H7 (cell line): ENCODE results near the gene UBAC1. TPM values are rescaled to one million over a fixed set of nuclear protein-coding genes. Genes with fewer than 3 reads are reported as not detected.

Experiments used
- DNase-seq: peaks from one replicate; pipeline ENCODE4 v3.0.0; 2012
- H3K27me3 ChIP-seq: 2 replicates; pipeline ENCODE4 v1.6.0; 2011; ENCODE audit warnings: mild to moderate bottlenecking, low read length; ENCODE audit not compliant: control insufficient read depth, insufficient read depth
- H3K36me3 ChIP-seq: replicated peaks from 2 replicates; pipeline ENCODE4 v1.5.1; 2011; ENCODE audit warnings: low read length; ENCODE audit not compliant: control insufficient read depth, insufficient read depth
- H3K4me3 ChIP-seq: 2 replicates; pipeline ENCODE4 v1.5.1; 2011; ENCODE audit warnings: low read depth, mild to moderate bottlenecking, control low read depth, low read length, moderate library complexity; ENCODE audit not compliant: insufficient read depth
- total RNA-seq: library from RNA; depleted of rRNA; stranded (reverse); fragments of >200 nt; shearing (Covaris generic); gene quantifications from 2 replicates; pipeline ENCODE4 v1.2.3, GENCODE V29; 2014; rRNA removed

The UBAC1 gene, protein sequence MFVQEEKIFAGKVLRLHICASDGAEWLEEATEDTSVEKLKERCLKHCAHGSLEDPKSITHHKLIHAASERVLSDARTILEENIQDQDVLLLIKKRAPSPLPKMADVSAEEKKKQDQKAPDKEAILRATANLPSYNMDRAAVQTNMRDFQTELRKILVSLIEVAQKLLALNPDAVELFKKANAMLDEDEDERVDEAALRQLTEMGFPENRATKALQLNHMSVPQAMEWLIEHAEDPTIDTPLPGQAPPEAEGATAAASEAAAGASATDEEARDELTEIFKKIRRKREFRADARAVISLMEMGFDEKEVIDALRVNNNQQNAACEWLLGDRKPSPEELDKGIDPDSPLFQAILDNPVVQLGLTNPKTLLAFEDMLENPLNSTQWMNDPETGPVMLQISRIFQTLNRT
- 74.6 and 77.0 TPM in 2 replicates for total RNA-seq

DNA sequence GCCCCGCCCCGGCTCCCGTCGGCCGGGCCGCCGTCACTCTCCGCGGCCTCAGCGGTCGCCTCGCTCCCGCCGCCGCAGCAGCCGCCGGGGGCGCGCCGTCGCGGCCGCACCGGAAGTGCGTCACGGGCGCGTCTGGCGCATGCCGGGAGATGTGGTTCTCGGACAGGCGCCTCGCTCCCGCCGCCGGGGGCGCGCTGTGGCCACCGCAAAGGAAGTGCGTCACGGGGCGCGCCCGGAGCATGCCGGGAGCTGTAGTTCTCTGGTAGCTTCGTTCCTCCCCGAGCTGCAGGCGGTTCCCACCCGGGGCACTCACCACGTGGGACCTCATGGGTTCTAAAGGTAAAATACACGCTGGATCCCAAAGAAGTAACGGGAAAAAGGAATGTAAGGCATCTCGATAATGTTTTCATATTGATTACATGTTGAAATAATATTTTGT lies at the start of gene UBAC1:
UBAC1 (minus strand) TSS at position 97 of the 439 bp plus-strand sequence. CDS start 211 bp downstream, outside the sequence.
- DNase-seq: peak; percentile 100
- Histone ChIP-seq H3K36me3 (no peaks in the 10 kb centered on the region), H3K4me3 (peak within 1 kb of the TSS; percentile 80), H3K27me3 (no peaks in the 10 kb centered on the region; the same call in 1 of the 2 replicates)

DNA sequence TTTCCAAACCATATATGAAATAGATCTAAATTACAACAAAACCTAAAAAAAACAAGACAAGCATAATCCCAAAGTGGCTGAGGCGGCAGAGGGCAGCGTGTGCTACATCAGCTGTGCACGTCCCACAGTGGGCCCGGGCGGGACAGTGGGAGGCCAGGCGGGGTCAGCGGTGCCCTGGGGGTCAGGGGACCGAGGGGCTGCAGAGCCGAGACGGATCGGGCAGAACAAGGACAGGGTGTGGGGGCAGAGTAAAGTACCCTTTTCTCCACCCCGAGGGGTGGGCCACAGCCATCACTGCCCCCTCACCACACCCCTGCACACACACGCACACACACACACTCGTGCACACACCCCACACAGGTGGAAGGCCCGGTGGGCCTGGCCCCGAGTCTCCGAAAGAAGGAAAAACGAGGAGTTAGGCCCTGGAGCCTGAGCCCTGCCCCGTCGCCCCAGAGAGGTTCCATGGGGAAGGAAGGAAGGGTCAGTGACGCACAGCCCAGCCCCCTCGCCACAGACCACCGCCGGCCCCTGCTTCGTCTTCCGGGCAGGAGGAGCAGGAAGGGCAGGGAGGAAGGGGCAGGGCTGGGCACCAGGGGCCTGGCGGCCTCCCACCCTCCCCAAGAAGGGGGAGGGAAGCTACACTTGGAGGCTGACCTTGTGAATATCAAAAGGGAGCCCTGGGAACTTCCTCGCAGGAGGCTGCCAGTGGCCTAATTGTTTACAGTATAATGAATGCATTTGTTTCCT lies 49.6 kb upstream of the UBAC1 start:
- DNase-seq: peak; percentile 93
- Histone ChIP-seq H3K4me3 (no peak overlapping the region), H3K36me3 (no peaks in the 10 kb centered on the region; the same call in 1 of the 2 replicates)

DNA sequence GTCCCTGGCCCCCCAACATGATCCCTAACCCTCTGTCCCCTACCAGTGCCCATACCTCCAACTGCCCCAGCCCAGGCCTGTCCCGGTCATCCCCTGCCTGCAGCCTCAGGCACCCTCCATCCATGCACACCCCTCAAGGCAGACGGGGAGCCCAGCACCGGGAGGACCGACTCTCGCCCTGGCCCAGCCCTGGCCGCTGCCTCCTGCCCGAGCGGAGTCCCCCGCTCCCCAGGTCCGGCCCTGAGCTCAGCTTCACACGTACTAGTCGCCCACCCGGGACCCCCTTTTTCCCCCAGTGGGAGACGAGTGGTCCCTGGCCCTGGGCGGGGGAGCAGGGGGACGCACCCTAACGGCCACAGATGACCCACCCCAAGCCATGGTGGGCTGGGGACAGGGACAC lies 49.0 kb upstream of the UBAC1 start:
- no peak for DNase-seq
- Histone ChIP-seq H3K27me3 (no peaks in the 10 kb centered on the region), H3K36me3 (no peaks in the 10 kb centered on the region; the same call in 1 of the 2 replicates), H3K4me3 (no peak overlapping the region)

More for the DNA sequence above, 49.6 kb upstream of the UBAC1 start:
- H3K27me3 ChIP-seq: no peaks in the 10 kb centered on the region

DNA sequence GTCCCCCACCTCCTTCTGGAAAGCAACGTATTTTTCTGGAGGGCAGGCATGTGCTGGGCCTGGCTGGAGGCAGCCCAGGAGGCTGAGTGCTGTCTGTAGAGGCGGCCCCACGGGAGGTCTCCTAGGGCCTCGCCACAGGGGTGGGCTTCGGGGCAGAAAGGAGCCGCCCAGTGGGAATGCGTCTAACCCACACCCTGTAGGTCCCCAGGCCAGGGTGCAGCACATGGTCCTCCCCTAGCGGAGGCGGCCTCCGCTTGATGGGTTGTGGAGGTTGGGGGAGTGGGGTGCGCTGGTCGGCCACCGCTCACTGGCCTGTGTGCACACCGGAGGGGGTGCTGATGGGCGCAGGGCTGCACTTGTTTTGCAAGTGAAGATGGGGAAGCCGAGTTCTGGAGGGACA lies 48.3 kb upstream of the UBAC1 start:
- Histone ChIP-seq H3K4me3 (no peak overlapping the region), H3K36me3 (no peaks in the 10 kb centered on the region; the same call in 1 of the 2 replicates), H3K27me3 (no peaks in the 10 kb centered on the region)
- DNase-seq: no peak

DNA sequence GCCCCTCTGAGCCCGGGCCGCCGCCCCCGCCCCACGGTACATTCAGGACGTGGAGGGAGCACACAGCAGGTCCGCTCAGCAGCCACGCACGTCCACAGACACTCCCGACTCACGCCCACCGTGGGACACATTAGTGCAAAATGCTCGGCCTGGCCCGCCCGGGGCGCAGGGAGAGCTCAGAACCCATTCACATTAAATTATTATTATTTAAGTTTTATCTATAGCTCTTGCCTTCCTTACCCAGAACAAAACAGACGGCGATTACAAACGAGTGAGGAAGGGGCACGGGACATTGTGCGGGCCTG lies 47.5 kb upstream of the UBAC1 start:
- DNase-seq: no peak

DNA sequence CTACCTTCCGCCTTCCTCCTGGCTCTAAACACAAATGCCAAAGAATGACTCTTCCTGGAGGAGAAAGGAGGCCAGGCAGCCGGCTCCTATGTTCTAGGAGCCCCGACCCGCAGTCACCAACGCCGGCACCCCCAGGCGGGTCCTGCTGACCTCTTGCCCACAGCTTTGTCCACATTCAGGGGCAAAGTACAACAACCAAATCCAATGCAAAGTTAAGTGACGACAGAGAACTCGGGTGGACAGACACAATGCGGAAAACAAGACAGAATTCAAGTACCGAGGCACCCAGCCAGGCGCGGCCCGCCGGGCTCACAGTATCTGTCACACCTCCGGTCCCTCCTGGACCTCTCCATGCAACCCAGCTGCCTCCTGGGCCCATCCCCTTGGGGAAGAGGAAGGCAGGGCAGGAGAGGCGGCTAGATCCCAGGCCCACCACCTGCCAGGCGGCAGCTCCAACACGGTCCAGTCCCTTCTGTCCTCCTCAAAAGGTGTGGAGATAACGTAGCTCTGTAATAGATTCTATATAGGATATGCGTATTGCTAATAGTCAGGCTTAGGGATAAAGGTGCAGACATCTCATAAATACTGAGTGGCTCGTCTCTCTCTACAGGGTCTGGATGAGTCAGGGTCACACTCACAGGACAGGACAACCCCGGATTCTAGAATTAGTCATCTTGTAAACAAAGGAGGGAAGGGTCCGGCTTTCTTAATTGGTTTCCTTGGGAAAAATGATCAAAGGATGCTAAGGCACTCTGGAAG lies 46.9 kb upstream of the UBAC1 start:
- peak; percentile 82 for DNase-seq
- Histone ChIP-seq H3K27me3 (no peaks in the 10 kb centered on the region), H3K36me3 (no peaks in the 10 kb centered on the region), H3K4me3 (no peak overlapping the region)

More for the DNA sequence above, 47.5 kb upstream of the UBAC1 start:
- Histone ChIP-seq H3K4me3 (no peak overlapping the region), H3K36me3 (no peaks in the 10 kb centered on the region), H3K27me3 (no peaks in the 10 kb centered on the region)

DNA sequence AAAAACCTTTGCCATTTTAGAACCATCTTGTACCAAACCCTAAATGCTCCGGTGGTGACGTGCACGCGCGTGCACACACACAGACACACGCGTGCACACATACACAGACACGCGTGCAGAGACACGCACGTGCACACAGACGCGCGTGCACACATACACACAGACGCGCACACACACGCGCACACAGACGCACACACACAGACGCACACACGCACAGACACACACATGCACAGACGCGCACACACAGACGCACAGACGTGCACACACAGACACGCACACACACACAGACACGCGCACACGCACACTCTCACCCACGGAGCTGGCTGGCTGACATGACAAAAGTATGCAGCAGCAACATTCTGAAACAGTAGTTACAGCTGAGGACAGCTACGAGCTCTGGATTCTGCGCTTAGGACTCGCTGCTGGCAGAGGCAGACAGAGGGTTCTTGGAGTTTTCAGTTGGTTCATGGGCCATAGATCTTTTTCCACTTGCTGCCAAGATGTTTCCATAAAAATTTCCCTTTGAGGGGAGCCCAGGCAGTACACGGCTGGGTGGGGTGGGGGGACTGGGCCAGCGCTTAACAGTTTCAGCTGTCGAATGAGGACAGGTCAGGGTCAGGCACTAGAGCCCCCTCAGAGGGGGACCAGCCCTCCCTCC lies 46.2 kb upstream of the UBAC1 start:
- DNase-seq: no peak
- H3K27me3 ChIP-seq: no peaks in the 10 kb centered on the region
- H3K4me3 ChIP-seq: no peak overlapping the region
- no peaks in the 10 kb centered on the region for H3K36me3 ChIP-seq

DNA sequence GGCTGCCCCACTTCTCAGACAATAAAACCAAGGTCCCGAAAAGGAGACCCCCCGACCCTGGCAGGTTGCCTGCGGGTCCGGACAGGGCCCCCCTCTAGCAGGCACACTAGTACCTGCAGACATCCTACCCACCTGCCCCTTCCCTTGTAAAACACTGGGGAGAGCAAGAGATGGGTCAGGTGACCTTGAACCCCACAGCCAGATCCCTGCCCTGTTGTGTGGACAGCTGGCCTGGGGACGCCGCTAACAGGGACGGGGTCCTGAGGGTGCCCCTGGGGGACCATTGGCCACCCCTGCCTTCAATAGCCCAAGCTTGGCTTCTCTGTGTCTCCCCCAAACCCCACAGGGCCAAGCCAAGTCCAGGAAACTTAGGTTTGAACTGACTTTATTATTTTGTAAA lies 45.0 kb upstream of the UBAC1 start:
- no peak for DNase-seq
- no peak overlapping the region for H3K4me3 ChIP-seq
- no peaks in the 10 kb centered on the region for H3K27me3 ChIP-seq
- no peaks in the 10 kb centered on the region for H3K36me3 ChIP-seq

DNA sequence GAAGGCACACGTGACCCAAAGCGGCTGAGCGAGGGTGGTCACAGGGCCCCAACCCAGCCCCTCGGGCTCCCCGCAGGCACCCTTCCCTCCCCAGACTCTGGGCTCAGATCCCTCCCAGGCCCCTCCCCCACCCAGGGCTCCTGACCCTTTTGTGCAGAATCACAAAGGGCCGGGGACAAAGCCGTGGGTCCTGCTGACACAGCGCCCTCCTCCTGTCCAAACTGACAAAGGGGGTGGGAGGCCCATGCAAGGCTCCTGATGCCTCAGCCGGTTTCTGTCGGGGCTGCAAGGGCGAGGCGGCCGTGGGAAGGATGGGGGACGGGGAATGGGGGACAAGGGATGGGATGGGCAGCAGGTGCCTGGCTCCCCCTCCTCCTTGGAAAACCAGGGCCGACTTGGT lies 43.5 kb upstream of the UBAC1 start:
- peak; percentile 94 for DNase-seq
- Histone ChIP-seq H3K27me3 (no peaks in the 10 kb centered on the region), H3K36me3 (no peaks in the 10 kb centered on the region), H3K4me3 (no peak overlapping the region)

DNA sequence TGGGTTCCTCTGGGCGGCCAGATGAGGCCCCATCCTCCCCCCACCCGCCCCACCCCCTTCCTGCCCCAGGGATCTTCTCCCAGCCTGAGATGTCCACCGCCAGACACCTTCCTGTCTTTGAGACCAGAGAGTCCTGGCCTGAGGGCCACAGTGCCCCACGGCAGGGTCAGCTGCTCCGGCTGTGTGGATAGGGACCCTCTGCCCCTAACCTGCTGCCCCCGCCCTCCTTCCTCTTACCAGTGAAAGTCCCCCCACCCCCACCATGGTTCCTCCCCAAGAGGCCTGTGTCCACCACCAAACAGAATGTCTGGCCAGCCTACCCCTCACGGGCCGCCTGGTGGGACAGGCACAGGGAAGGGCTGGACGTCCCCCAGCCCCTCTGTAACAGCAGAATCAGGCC lies 43.0 kb upstream of the UBAC1 start:
- no peak overlapping the region for H3K4me3 ChIP-seq
- DNase-seq: no peak
- H3K36me3 ChIP-seq: no peaks in the 10 kb centered on the region
- no peaks in the 10 kb centered on the region for H3K27me3 ChIP-seq

DNA sequence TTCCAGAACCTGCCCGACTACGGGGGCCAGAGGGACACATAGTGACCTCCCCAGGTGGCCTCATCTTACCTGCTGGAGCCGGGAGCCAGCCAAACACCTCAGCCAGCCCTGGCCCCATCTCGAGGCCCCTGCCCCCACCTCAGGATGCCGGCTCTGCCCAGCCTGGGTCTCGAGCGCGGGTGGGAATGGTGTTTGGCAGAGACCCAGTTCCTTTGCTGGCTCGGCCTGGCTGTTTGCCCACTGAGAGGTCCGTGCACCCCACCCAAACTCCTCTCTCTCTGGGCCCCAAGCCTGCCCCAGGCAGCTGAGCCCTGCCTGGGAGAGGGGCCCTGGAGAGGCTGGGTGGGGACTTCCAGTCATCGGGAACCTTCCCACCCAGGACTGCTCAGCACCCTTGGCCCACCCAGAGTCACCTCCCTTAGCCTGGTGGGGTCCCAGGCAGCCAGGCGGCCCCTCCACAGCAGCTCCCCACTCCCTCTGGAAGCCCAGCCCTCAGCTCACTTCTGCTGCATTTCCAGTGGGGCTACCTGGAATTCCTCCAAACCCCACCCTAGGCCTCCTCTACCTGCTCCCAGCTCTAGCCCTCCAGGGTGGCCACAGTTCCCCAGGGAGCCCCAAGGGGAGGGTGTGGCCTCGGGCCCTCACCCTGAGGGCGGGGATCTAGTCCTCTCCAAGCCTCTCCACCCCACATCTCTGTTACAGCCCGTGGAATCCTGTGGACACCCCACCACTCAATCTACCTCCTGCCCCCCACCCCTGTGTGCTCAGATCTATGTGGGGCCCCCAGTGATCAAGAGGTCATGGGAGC lies 42.4 kb upstream of the UBAC1 start:
- Histone ChIP-seq H3K27me3 (no peaks in the 10 kb centered on the region), H3K36me3 (no peaks in the 10 kb centered on the region), H3K4me3 (no peak overlapping the region)
- no peak for DNase-seq

DNA sequence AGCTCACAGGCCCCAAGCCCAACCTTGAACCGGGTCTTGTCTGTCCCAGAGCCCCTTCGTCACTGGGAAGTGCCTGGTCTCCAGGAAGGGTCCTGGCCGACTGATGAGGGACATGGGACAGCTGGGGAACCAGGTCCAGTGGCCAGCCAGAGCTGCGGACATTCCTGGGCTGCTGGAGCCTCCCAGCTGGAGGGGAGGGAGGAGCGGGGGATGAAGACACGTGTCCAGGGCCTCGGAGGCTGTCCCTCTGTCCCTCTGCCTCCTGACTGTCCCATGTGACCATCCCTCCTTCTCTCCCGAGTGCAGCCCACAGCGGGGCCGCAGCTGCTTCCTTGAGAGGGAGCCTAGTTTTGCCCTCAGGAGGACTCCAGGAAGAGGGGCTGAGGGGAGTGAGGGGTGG lies 41.7 kb upstream of the UBAC1 start:
- H3K36me3 ChIP-seq: no peaks in the 10 kb centered on the region
- H3K27me3 ChIP-seq: no peaks in the 10 kb centered on the region
- no peak overlapping the region for H3K4me3 ChIP-seq
- no peak for DNase-seq

DNA sequence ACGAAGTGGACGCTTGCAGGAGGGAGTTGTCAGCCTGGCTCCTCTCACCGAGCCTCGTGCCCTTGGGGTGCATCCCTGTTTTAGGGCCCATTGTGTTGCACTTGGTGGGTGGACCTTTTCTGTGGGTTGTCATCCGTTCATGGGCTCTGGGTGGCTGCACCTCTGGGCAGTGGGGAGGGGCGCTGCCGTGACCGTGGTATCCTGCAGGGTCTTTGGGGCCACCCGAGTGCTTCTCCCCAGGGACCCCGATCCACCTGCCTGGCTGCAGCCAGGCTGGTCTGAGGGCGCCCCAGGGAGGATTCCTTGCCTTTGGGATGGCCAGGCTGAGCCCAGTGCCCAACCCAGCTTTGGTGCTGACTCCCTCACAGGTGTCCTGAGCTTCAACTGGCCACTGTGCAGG lies 41.0 kb upstream of the UBAC1 start:
- no peak for DNase-seq
- Histone ChIP-seq H3K27me3 (no peaks in the 10 kb centered on the region), H3K4me3 (no peak overlapping the region), H3K36me3 (no peaks in the 10 kb centered on the region)
